Parathyroid adenoma (tissue), 2 donors: ENCODE results near the gene CEP63.
"Not testable (repeated sequence)": the region's sequence is repeated elsewhere in the genome, so short reads cannot be mapped to it uniquely, and the experiment has no call there.

ENCODE experiments used
- H2AFZ ChIP-seq: fragments of 300-600 bp; sonication (generic); one replicate; pipeline ENCODE4 v1.7.0; 2017; ENCODE audit warnings: antibody characterized with exemption, mild to moderate bottlenecking
- H3K27ac ChIP-seq: fragments of 300-600 bp; sonication (generic); one replicate; pipeline ENCODE4 v1.7.0; 2017
- H3K27me3 ChIP-seq: fragments of 300-600 bp; sonication (generic); one replicate; pipeline ENCODE4 v1.7.0; 2017; ENCODE audit warnings: low read length; ENCODE audit not compliant: control insufficient read depth, insufficient read depth
- H3K36me3 ChIP-seq: fragments of 300-600 bp; sonication (generic); one replicate; pipeline ENCODE4 v1.7.0; 2017; ENCODE audit warnings: low read length; ENCODE audit not compliant: control insufficient read depth, insufficient read depth
- H3K4me1 ChIP-seq: fragments of 300-600 bp; sonication (generic); one replicate; pipeline ENCODE4 v1.7.0; 2017; ENCODE audit warnings: control low read depth
- H3K4me2 ChIP-seq: fragments of 300-600 bp; sonication (generic); one replicate; pipeline ENCODE4 v1.7.0; 2017; ENCODE audit warnings: low read length
- H3K4me3 ChIP-seq: fragments of 300-600 bp; sonication (generic); one replicate; pipeline ENCODE4 v1.7.0; 2017; ENCODE audit warnings: low read depth, low read length
- H3K79me2 ChIP-seq: fragments of 300-600 bp; sonication (generic); one replicate; pipeline ENCODE4 v1.7.0; 2017; ENCODE audit warnings: control low read depth
- H3K9ac ChIP-seq: fragments of 300-600 bp; sonication (generic); one replicate; pipeline ENCODE4 v1.7.0; 2017; ENCODE audit warnings: mild to moderate bottlenecking
- H3K9me3 ChIP-seq: fragments of 300-600 bp; sonication (generic); one replicate; pipeline ENCODE4 v1.7.0; 2017; ENCODE audit warnings: low read length; ENCODE audit not compliant: control insufficient read depth
- CTCF ChIP-seq: fragments of 300-600 bp; sonication (generic); IDR thresholded peaks from one replicate; pipeline ENCODE4 v1.7.0; 2017; ENCODE audit warnings: antibody characterized with exemption, mild to moderate bottlenecking
- donor health status: primary hyperparathyroidism.

The CEP63 gene

GRCh38 chr3:134579141-134579665 is 93.3 kb downstream of the CEP63 start:
- Histone ChIP-seq H3K9me3 (no peaks in the 10 kb centered on the region), H3K27ac (no peak overlapping the region), H3K4me1 (no peaks in the 10 kb centered on the region), H3K79me2 (no peaks in the 10 kb centered on the region), H3K9ac (no peak overlapping the region), H3K36me3 (no peaks in the 10 kb centered on the region), H3K4me2 (no peak overlapping the region), H3K4me3 (no peak overlapping the region), H3K27me3 (no peaks in the 10 kb centered on the region), H2AFZ (no peak overlapping the region)
- TF ChIP-seq CTCF: no peak

GRCh38 chr3:134590766-134591165 is 104.9 kb downstream of the CEP63 start:
- no peaks in the 10 kb centered on the region for H3K27me3 ChIP-seq
- H3K4me2 ChIP-seq: no peak overlapping the region
- no peak overlapping the region for H3K27ac ChIP-seq
- no peaks in the 10 kb centered on the region for H3K36me3 ChIP-seq
- H3K9ac ChIP-seq: no peak overlapping the region
- no peaks in the 10 kb centered on the region for H3K4me1 ChIP-seq
- no peak overlapping the region for H2AFZ ChIP-seq
- H3K9me3 ChIP-seq: no peaks in the 10 kb centered on the region
- TF ChIP-seq CTCF: no peak
- no peak overlapping the region for H3K4me3 ChIP-seq
- H3K79me2 ChIP-seq: no peaks in the 10 kb centered on the region

GRCh38 chr3:134592806-134593205 is 106.9 kb downstream of the CEP63 start:
- Histone ChIP-seq H3K79me2 (no peaks in the 10 kb centered on the region), H3K27ac (no peak overlapping the region), H3K4me3 (no peak overlapping the region)

GRCh38 chr3:134594331-134594741 is 108.5 kb downstream of the CEP63 start:
- no peak for TF ChIP-seq CTCF
- H3K4me3 ChIP-seq: no peak overlapping the region
- H3K4me1 ChIP-seq: no peaks in the 10 kb centered on the region
- H2AFZ ChIP-seq: no peak overlapping the region
- H3K79me2 ChIP-seq: no peaks in the 10 kb centered on the region
- H3K4me2 ChIP-seq: no peak overlapping the region
- H3K27ac ChIP-seq: no peak overlapping the region
- no peak overlapping the region for H3K9ac ChIP-seq
- H3K27me3 ChIP-seq: no peaks in the 10 kb centered on the region
- no peaks in the 10 kb centered on the region for H3K36me3 ChIP-seq
- no peaks in the 10 kb centered on the region for H3K9me3 ChIP-seq

More at GRCh38 chr3:134592806-134593205, 106.9 kb downstream of the CEP63 start:
- no peaks in the 10 kb centered on the region for H3K36me3 ChIP-seq
- H2AFZ ChIP-seq: no peak overlapping the region
- no peaks in the 10 kb centered on the region for H3K4me1 ChIP-seq
- H3K4me2 ChIP-seq: no peak overlapping the region
- no peak for TF ChIP-seq CTCF
- no peaks in the 10 kb centered on the region for H3K9me3 ChIP-seq
- no peaks in the 10 kb centered on the region for H3K27me3 ChIP-seq
- H3K9ac ChIP-seq: no peak overlapping the region

GRCh38 chr3:134594986-134595385 is 109.1 kb downstream of the CEP63 start:
- not testable (repeated sequence) for H3K4me1 ChIP-seq, H3K9ac ChIP-seq, H3K79me2 ChIP-seq, H3K9me3 ChIP-seq, H3K27ac ChIP-seq, H2AFZ ChIP-seq, H3K4me3 ChIP-seq, H3K36me3 ChIP-seq, H3K4me2 ChIP-seq, H3K27me3 ChIP-seq
